Activated CD4-positive, alpha-beta memory T cell treated with anti-CD3 and anti-CD28 coated beads for 36 hours (primary cell): Measurements from ENCODE around the gene CHAC1. TPM values are rescaled to one million over a fixed set of nuclear protein-coding genes. Genes with fewer than 3 reads are reported as not detected.
A peak's percentile ranks its signal among the peaks of the same experiment; 100 is the strongest.

Experiments
- CTCF ChIA-PET: fragments of 350-600 bp; sonication (Branson Sonifier 250); formaldehyde crosslinking; loops from one replicate; lab custom pipeline; 2021; ENCODE audit warnings: antibody characterized with exemption, inconsistent platforms; lab: Charles Lee
- POLR2A ChIA-PET: fragments of 350-600 bp; sonication (Branson Sonifier 250); formaldehyde crosslinking; loops from one replicate; lab custom pipeline; 2021; ENCODE audit warnings: antibody characterized with exemption; lab: Charles Lee
- DNase-seq: peaks from one replicate; pipeline ENCODE4 v3.0.0-alpha.2; 2020
- H3K27ac Mint-ChIP-seq: one replicate; pipeline ENCODE4 v1.8.0; 2021; ENCODE audit warnings: mixed read lengths
- H3K27me3 Mint-ChIP-seq: one replicate; pipeline ENCODE4 v1.8.0; 2021; ENCODE audit warnings: mixed read lengths
- H3K36me3 Mint-ChIP-seq: one replicate; pipeline ENCODE4 v1.8.0; 2021; ENCODE audit warnings: mixed read lengths
- H3K4me1 Mint-ChIP-seq: one replicate; pipeline ENCODE4 v1.8.0; 2021; ENCODE audit warnings: low read depth, mixed read lengths
- H3K4me3 Mint-ChIP-seq: one replicate; pipeline ENCODE4 v1.8.0; 2021; ENCODE audit warnings: mild to moderate bottlenecking, mixed read lengths
- H3K9me3 Mint-ChIP-seq: one replicate; pipeline ENCODE4 v1.8.0; 2021; ENCODE audit warnings: mixed read lengths
- intact Hi-C: fragments of 100-400 bp; cut with micrococcal nuclease; formaldehyde crosslinking; loops from one replicate; pipeline ENCODE4 v1.15.1; 2023
- total RNA-seq, 2 experiments: library from RNA; stranded (reverse); gene quantifications; one replicate each; pipeline ENCODE4 v1.2.3, GENCODE V29; 2021

The CHAC1 gene
- total RNA-seq, 2 experiments from 2014 or later: 21.6 to 22.3 TPM

- H3K4me1 Mint-ChIP-seq: peaks cover 30% of the 10 kb centered on the region
- no peak overlapping the region for H3K4me3 Mint-ChIP-seq
- peaks cover 45% of the 10 kb centered on the region for H3K27me3 Mint-ChIP-seq
- CTCF ChIA-PET: interaction anchor here (2.0 to 7.5 kb wide), 3 partner anchors 9 to 28 kb away, joined by 5 to 74 read pairs (median 21); no protein-coding TSS in a partner anchor
- intact Hi-C loops: no loop called here
- DNase-seq: no peak
- POLR2A ChIA-PET: interaction anchor here (3.0 kb wide), 1 partner anchor 10 kb away, joined by 21 read pairs; no protein-coding TSS in a partner anchor
- no peaks in the 10 kb centered on the region for H3K9me3 Mint-ChIP-seq
- H3K27ac Mint-ChIP-seq: no peak overlapping the region
- no peaks in the 10 kb centered on the region for H3K36me3 Mint-ChIP-seq
Observed at GRCh38 chr15:40932156-40932555, 21.1 kb upstream of the CHAC1 start.

GRCh38 chr15:40932649-40933516 is 20.4 kb upstream of the CHAC1 start:
- POLR2A ChIA-PET: interaction anchor here (0.6 kb wide), 1 partner anchor 92 kb away, joined by 3 read pairs; no protein-coding TSS in a partner anchor
- DNase-seq: no peak
- CTCF ChIA-PET: interaction anchor here (0.6 to 7.5 kb wide), 4 partner anchors 8 to 233 kb away, joined by 3 to 74 read pairs (median 13); no protein-coding TSS in a partner anchor

GRCh38 chr15:40933517-40933902 is 19.8 kb upstream of the CHAC1 start:
- H3K27ac Mint-ChIP-seq: no peak overlapping the region
- intact Hi-C loops: no loop called here
- no peak for DNase-seq
- POLR2A ChIA-PET: no interaction called here
- CTCF ChIA-PET: interaction anchor here (0.6 to 7.5 kb wide), 3 partner anchors 8 to 232 kb away, joined by 3 to 74 read pairs (median 5); no protein-coding TSS in a partner anchor
- no peak overlapping the region for H3K4me3 Mint-ChIP-seq
- peaks cover 39% of the 10 kb centered on the region for H3K27me3 Mint-ChIP-seq
- H3K4me1 Mint-ChIP-seq: peaks cover 23% of the 10 kb centered on the region
- H3K36me3 Mint-ChIP-seq: no peaks in the 10 kb centered on the region
- H3K9me3 Mint-ChIP-seq: no peaks in the 10 kb centered on the region

More at GRCh38 chr15:40932649-40933516, 20.4 kb upstream of the CHAC1 start:
- Mint-ChIP-seq H3K36me3 (no peaks in the 10 kb centered on the region), H3K27me3 (peaks cover 42% of the 10 kb centered on the region), H3K4me1 (peaks cover 27% of the 10 kb centered on the region), H3K27ac (no peak overlapping the region), H3K4me3 (no peak overlapping the region), H3K9me3 (no peaks in the 10 kb centered on the region)
- intact Hi-C loops: no loop called here

GRCh38 chr15:40934457-40934856 is 18.8 kb upstream of the CHAC1 start:
- Mint-ChIP-seq H3K9me3 (no peaks in the 10 kb centered on the region), H3K27ac (no peak overlapping the region), H3K36me3 (no peaks in the 10 kb centered on the region), H3K4me3 (no peak overlapping the region), H3K27me3 (peaks cover 31% of the 10 kb centered on the region), H3K4me1 (peaks cover 16% of the 10 kb centered on the region)
- POLR2A ChIA-PET: no interaction called here
- no peak for DNase-seq
- intact Hi-C loops: no loop called here
- CTCF ChIA-PET: no interaction called here

DNA sequence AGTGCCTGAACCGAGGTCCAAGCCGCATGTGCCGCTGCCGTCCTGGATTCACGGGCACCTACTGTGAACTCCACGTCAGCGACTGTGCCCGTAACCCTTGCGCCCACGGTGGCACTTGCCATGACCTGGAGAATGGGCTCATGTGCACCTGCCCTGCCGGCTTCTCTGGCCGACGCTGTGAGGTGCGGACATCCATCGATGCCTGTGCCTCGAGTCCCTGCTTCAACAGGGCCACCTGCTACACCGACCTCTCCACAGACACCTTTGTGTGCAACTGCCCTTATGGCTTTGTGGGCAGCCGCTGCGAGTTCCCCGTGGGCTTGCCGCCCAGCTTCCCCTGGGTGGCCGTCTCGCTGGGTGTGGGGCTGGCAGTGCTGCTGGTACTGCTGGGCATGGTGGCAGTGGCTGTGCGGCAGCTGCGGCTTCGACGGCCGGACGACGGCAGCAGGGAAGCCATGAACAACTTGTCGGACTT is 17.0 kb upstream of the CHAC1 start:
- H3K27me3 Mint-ChIP-seq: peaks cover 16% of the 10 kb centered on the region
- H3K4me1 Mint-ChIP-seq: peaks cover 8% of the 10 kb centered on the region
- POLR2A ChIA-PET: no interaction called here
- no peaks in the 10 kb centered on the region for H3K9me3 Mint-ChIP-seq
- intact Hi-C loops: no loop called here
- CTCF ChIA-PET: no interaction called here
- H3K4me3 Mint-ChIP-seq: no peak overlapping the region
- no peak overlapping the region for H3K27ac Mint-ChIP-seq
- no peak for DNase-seq
- H3K36me3 Mint-ChIP-seq: no peaks in the 10 kb centered on the region

GRCh38 chr15:40936709-40937666 is 16.3 kb upstream of the CHAC1 start:
- H3K9me3 Mint-ChIP-seq: no peaks in the 10 kb centered on the region
- H3K27me3 Mint-ChIP-seq: peaks cover 9% of the 10 kb centered on the region
- no peak for DNase-seq
- H3K27ac Mint-ChIP-seq: no peak overlapping the region
- no peaks in the 10 kb centered on the region for H3K36me3 Mint-ChIP-seq
- H3K4me1 Mint-ChIP-seq: peaks cover 10% of the 10 kb centered on the region
- no peak overlapping the region for H3K4me3 Mint-ChIP-seq
- intact Hi-C loops: no loop called here
- CTCF ChIA-PET: no interaction called here
- POLR2A ChIA-PET: no interaction called here

DNA sequence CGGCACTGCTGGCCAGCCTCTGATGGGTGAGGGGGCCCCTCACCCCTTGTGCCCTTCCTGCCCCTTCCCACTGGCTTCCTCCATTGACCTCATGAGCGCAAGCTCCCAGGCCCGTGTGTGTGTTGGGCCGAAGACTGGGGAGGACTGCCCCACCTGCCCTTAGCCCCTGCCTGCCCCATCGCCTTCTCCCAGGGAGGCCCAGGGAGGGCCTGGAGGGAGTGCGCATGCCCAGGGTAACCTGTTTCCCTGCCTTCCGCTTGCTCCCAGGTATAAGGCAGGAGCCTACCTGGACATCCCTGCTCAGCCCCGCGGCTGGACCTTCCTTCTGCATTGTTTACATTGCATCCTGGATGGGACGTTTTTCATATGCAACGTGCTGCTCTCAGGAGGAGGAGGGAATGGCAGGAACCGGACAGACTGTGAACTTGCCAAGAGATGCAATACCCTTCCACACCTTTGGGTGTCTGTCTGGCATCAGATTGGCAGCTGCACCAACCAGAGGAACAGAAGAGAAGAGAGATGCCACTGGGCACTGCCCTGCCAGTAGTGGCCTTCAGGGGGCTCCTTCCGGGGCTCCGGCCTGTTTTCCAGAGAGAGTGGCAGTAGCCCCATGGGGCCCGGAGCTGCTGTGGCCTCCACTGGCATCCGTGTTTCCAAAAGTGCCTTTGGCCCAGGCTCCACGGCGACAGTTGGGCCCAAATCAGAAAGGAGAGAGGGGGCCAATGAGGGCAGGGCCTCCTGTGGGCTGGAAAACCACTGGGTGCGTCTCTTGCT is 15.3 kb upstream of the CHAC1 start:
- Mint-ChIP-seq H3K27me3 (peaks cover 4% of the 10 kb centered on the region), H3K9me3 (no peaks in the 10 kb centered on the region), H3K4me3 (no peak overlapping the region), H3K27ac (no peak overlapping the region), H3K4me1 (peaks cover 17% of the 10 kb centered on the region), H3K36me3 (no peaks in the 10 kb centered on the region)
- intact Hi-C loops: no loop called here
- ChIA-PET CTCF (interaction anchor here (1.0 kb wide), 1 partner anchor 83 kb away, joined by 3 read pairs; no protein-coding TSS in a partner anchor), POLR2A (no interaction called here)
- DNase-seq: peak; percentile 26

DNA sequence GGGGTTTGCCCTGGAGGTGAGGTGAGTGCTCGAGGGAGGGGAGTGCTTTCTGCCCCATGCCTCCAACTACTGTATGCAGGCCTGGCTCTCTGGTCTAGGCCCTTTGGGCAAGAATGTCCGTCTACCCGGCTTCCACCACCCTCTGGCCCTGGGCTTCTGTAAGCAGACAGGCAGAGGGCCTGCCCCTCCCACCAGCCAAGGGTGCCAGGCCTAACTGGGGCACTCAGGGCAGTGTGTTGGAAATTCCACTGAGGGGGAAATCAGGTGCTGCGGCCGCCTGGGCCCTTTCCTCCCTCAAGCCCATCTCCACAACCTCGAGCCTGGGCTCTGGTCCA is 14.8 kb upstream of the CHAC1 start:
- no peak for DNase-seq
- Mint-ChIP-seq H3K36me3 (no peaks in the 10 kb centered on the region), H3K4me1 (peaks cover 22% of the 10 kb centered on the region), H3K27me3 (peaks cover 1% of the 10 kb centered on the region), H3K27ac (no peak overlapping the region), H3K4me3 (no peak overlapping the region), H3K9me3 (no peaks in the 10 kb centered on the region)
- intact Hi-C loops: no loop called here
- ChIA-PET CTCF (interaction anchor here (1.0 kb wide), 1 partner anchor 82 kb away, joined by 3 read pairs; no protein-coding TSS in a partner anchor), POLR2A (no interaction called here)

GRCh38 chr15:40940296-40940801 is 12.9 kb upstream of the CHAC1 start:
- POLR2A ChIA-PET: interaction anchor here (0.9 to 3.7 kb wide), 3 partner anchors 10 to 33 kb away, joined by 3 to 45 read pairs (median 21); partner anchors contain the start of genes CHAC1 and DLL4
- peak overlapping the region; percentile 10 for H3K4me3 Mint-ChIP-seq

GRCh38 chr15:40941068-40941527 is 12.2 kb upstream of the CHAC1 start:
- Mint-ChIP-seq H3K4me1 (peaks cover 30% of the 10 kb centered on the region), H3K27me3 (no peaks in the 10 kb centered on the region), H3K4me3 (peak overlapping the region; percentile 54), H3K27ac (peak overlapping the region; percentile 61), H3K36me3 (no peaks in the 10 kb centered on the region), H3K9me3 (no peaks in the 10 kb centered on the region)
- CTCF ChIA-PET: interaction anchor here (0.6 to 4.8 kb wide), 27 partner anchors 11 to 294 kb away, joined by 3 to 74 read pairs (median 5); partner anchors contain the start of genes CHAC1, CHP1, DLL4 and DNAJC17
- DNase-seq: no peak
- POLR2A ChIA-PET: interaction anchor here (0.6 to 3.7 kb wide), 8 partner anchors 10 to 427 kb away, joined by 3 to 45 read pairs (median 4); partner anchors contain the start of genes CHAC1, DLL4 and INO80
- intact Hi-C loops: loop anchor here (10.0 kb wide), 1 partner anchor 244 kb away; no protein-coding TSS in a partner anchor

More at GRCh38 chr15:40940296-40940801, 12.9 kb upstream of the CHAC1 start:
- Mint-ChIP-seq H3K9me3 (no peaks in the 10 kb centered on the region), H3K27me3 (no peaks in the 10 kb centered on the region), H3K4me1 (peaks cover 24% of the 10 kb centered on the region), H3K27ac (peak overlapping the region; percentile 56), H3K36me3 (no peaks in the 10 kb centered on the region)
- DNase-seq: peak; percentile 18
- intact Hi-C loops: loop anchor here (10.0 kb wide), 1 partner anchor 244 kb away; no protein-coding TSS in a partner anchor
- CTCF ChIA-PET: interaction anchor here (0.6 to 4.8 kb wide), 11 partner anchors 10 to 338 kb away, joined by 3 to 74 read pairs (median 8); partner anchors contain the start of genes CHAC1, DLL4 and VPS18
